ENCODE measurements around the gene IL1R2. TPM values are rescaled to one million over a fixed set of nuclear protein-coding genes. Genes with fewer than 3 reads are reported as not detected.

Gene IL1R2
- total RNA-seq: 1.5 and 1.6 TPM in 2 replicates

- Mint-ChIP-seq H3K9me3 (no peaks in the 10 kb centered on the region), H3K27ac (no peak within 1 kb of the TSS), H3K4me3 (no peak within 1 kb of the TSS), H3K4me1 (peaks cover 9% of the 10 kb centered on the region), H3K36me3 (ENCODE audit: low read depth) (no peaks in the 10 kb centered on the region), H3K27me3 (peaks cover 22% of the 10 kb centered on the region)
- no peak for DNase-seq
- intact Hi-C loops (cut with micrococcal nuclease): no loop called here
Measured at GRCh38 chr2:101991721-101992145, at the start of gene IL1R2. IL1R2 (plus strand) TSS chr2:101991960; CDS start chr2:102008576, 16,616 bp downstream.

- peaks cover 4% of the 10 kb centered on the region for H3K27me3 Mint-ChIP-seq
- H3K9me3 Mint-ChIP-seq: peaks cover 8% of the 10 kb centered on the region
- no peaks in the 10 kb centered on the region for H3K36me3 Mint-ChIP-seq (ENCODE audit: low read depth)
- intact Hi-C loops (cut with micrococcal nuclease): no loop called here
- no peak for DNase-seq
- H3K27ac Mint-ChIP-seq: no peak overlapping the region
- no peaks in the 10 kb centered on the region for H3K4me1 Mint-ChIP-seq
- no peak overlapping the region for H3K4me3 Mint-ChIP-seq
Measured at GRCh38 chr2:101942851-101943250, 48.9 kb upstream of the IL1R2 start.

- Mint-ChIP-seq H3K4me3 (no peak overlapping the region), H3K27me3 (no peaks in the 10 kb centered on the region), H3K9me3 (peaks cover 13% of the 10 kb centered on the region), H3K4me1 (peaks cover 2% of the 10 kb centered on the region), H3K27ac (no peak overlapping the region), H3K36me3 (ENCODE audit: low read depth) (peaks cover 1% of the 10 kb centered on the region)
- intact Hi-C loops (cut with micrococcal nuclease): no loop called here
- DNase-seq: no peak
Measured at GRCh38 chr2:101946372-101947039, 45.3 kb upstream of the IL1R2 start.

GRCh38 chr2:101947374-101947773 is 44.4 kb upstream of the IL1R2 start:
- Mint-ChIP-seq H3K4me3 (no peak overlapping the region), H3K4me1 (peaks cover 2% of the 10 kb centered on the region), H3K36me3 (ENCODE audit: low read depth) (peaks cover 1% of the 10 kb centered on the region), H3K9me3 (peaks cover 13% of the 10 kb centered on the region), H3K27ac (no peak overlapping the region), H3K27me3 (no peaks in the 10 kb centered on the region)
- intact Hi-C loops (cut with micrococcal nuclease): no loop called here
- DNase-seq: no peak

GRCh38 chr2:101948625-101949155 is 43.1 kb upstream of the IL1R2 start:
- no peak overlapping the region for H3K27ac Mint-ChIP-seq
- H3K4me3 Mint-ChIP-seq: no peak overlapping the region
- peaks cover 1% of the 10 kb centered on the region for H3K36me3 Mint-ChIP-seq (ENCODE audit: low read depth)
- H3K27me3 Mint-ChIP-seq: no peaks in the 10 kb centered on the region
- peaks cover 7% of the 10 kb centered on the region for H3K9me3 Mint-ChIP-seq
- peaks cover 2% of the 10 kb centered on the region for H3K4me1 Mint-ChIP-seq
- DNase-seq: no peak
- intact Hi-C loops (cut with micrococcal nuclease): no loop called here

- H3K36me3 Mint-ChIP-seq (ENCODE audit: low read depth): peaks cover 1% of the 10 kb centered on the region
- H3K4me1 Mint-ChIP-seq: peaks cover 2% of the 10 kb centered on the region
- no peaks in the 10 kb centered on the region for H3K27me3 Mint-ChIP-seq
- intact Hi-C loops (cut with micrococcal nuclease): no loop called here
- H3K27ac Mint-ChIP-seq: no peak overlapping the region
- no peak overlapping the region for H3K4me3 Mint-ChIP-seq
- no peak for DNase-seq
- H3K9me3 Mint-ChIP-seq: peaks cover 7% of the 10 kb centered on the region
Measured at GRCh38 chr2:101949304-101949703, 42.5 kb upstream of the IL1R2 start.

GRCh38 chr2:101951296-101951695 is 40.5 kb upstream of the IL1R2 start:
- Mint-ChIP-seq H3K4me1 (peaks cover 2% of the 10 kb centered on the region), H3K9me3 (peaks cover 11% of the 10 kb centered on the region), H3K27me3 (no peaks in the 10 kb centered on the region), H3K4me3 (no peak overlapping the region), H3K36me3 (ENCODE audit: low read depth) (peaks cover 1% of the 10 kb centered on the region), H3K27ac (no peak overlapping the region)
- intact Hi-C loops (cut with micrococcal nuclease): no loop called here
- no peak for DNase-seq

- Mint-ChIP-seq H3K4me1 (peaks cover 2% of the 10 kb centered on the region), H3K9me3 (peaks cover 11% of the 10 kb centered on the region), H3K27ac (no peak overlapping the region), H3K36me3 (ENCODE audit: low read depth) (peaks cover 1% of the 10 kb centered on the region), H3K27me3 (no peaks in the 10 kb centered on the region), H3K4me3 (no peak overlapping the region)
- intact Hi-C loops (cut with micrococcal nuclease): loop anchor here (2.0 kb wide), 1 partner anchor 46 kb away; no protein-coding TSS in a partner anchor
- no peak for DNase-seq
Measured at GRCh38 chr2:101952551-101952950, 39.2 kb upstream of the IL1R2 start.

- no peak overlapping the region for H3K4me3 Mint-ChIP-seq
- H3K27me3 Mint-ChIP-seq: no peaks in the 10 kb centered on the region
- H3K36me3 Mint-ChIP-seq (ENCODE audit: low read depth): no peaks in the 10 kb centered on the region
- H3K27ac Mint-ChIP-seq: no peak overlapping the region
- intact Hi-C loops (cut with micrococcal nuclease): no loop called here
- H3K9me3 Mint-ChIP-seq: peaks cover 16% of the 10 kb centered on the region
- no peaks in the 10 kb centered on the region for H3K4me1 Mint-ChIP-seq
- DNase-seq: no peak
Measured at GRCh38 chr2:101956465-101957438, 35.0 kb upstream of the IL1R2 start.

GRCh38 chr2:101958061-101958460 is 33.7 kb upstream of the IL1R2 start:
- no peak for DNase-seq
- Mint-ChIP-seq H3K9me3 (peaks cover 16% of the 10 kb centered on the region), H3K27ac (no peak overlapping the region), H3K36me3 (ENCODE audit: low read depth) (no peaks in the 10 kb centered on the region), H3K4me1 (no peaks in the 10 kb centered on the region), H3K4me3 (no peak overlapping the region), H3K27me3 (no peaks in the 10 kb centered on the region)
- intact Hi-C loops (cut with micrococcal nuclease): no loop called here

- H3K4me1 Mint-ChIP-seq: no peaks in the 10 kb centered on the region
- no peak overlapping the region for H3K4me3 Mint-ChIP-seq
- intact Hi-C loops (cut with micrococcal nuclease): no loop called here
- H3K9me3 Mint-ChIP-seq: peaks cover 12% of the 10 kb centered on the region
- no peak overlapping the region for H3K27ac Mint-ChIP-seq
- no peaks in the 10 kb centered on the region for H3K27me3 Mint-ChIP-seq
- no peaks in the 10 kb centered on the region for H3K36me3 Mint-ChIP-seq (ENCODE audit: low read depth)
- DNase-seq: no peak
Measured at GRCh38 chr2:101960819-101961337, 30.9 kb upstream of the IL1R2 start.

- H3K9me3 Mint-ChIP-seq: peaks cover 12% of the 10 kb centered on the region
- H3K27me3 Mint-ChIP-seq: no peaks in the 10 kb centered on the region
- H3K4me3 Mint-ChIP-seq: no peak overlapping the region
- H3K36me3 Mint-ChIP-seq (ENCODE audit: low read depth): no peaks in the 10 kb centered on the region
- DNase-seq: no peak
- H3K27ac Mint-ChIP-seq: no peak overlapping the region
- H3K4me1 Mint-ChIP-seq: no peaks in the 10 kb centered on the region
- intact Hi-C loops (cut with micrococcal nuclease): no loop called here
Measured at GRCh38 chr2:101961338-101962191, 30.2 kb upstream of the IL1R2 start.

- intact Hi-C loops (cut with micrococcal nuclease): no loop called here
- H3K9me3 Mint-ChIP-seq: peaks cover 12% of the 10 kb centered on the region
- no peaks in the 10 kb centered on the region for H3K36me3 Mint-ChIP-seq (ENCODE audit: low read depth)
- H3K27me3 Mint-ChIP-seq: no peaks in the 10 kb centered on the region
- no peak for DNase-seq
- no peaks in the 10 kb centered on the region for H3K4me1 Mint-ChIP-seq
- H3K27ac Mint-ChIP-seq: no peak overlapping the region
- no peak overlapping the region for H3K4me3 Mint-ChIP-seq
Measured at GRCh38 chr2:101962309-101962708, 29.5 kb upstream of the IL1R2 start.

Data from activated CD4-positive, alpha-beta T cell treated with anti-CD3 and anti-CD28 coated beads, Interleukin-2, amount 10 ng/mL, durations not matched to agents 24 days and 14 days (primary cell).